Vagina (tissue), 2 donors: ENCODE measurements around the gene CD40. TPM values are rescaled to one million over a fixed set of nuclear protein-coding genes. Genes with fewer than 3 reads are reported as not detected.

Source experiments
- DNase-seq, 2 donors: peaks; one replicate each; pipeline ENCODE4 v3.0.0-alpha.2; 2017; ENCODE audit errors: extremely low spot score in 2 of 2
- H3K27ac ChIP-seq: fragments of 200-600 bp; sonication (generic); one replicate; pipeline ENCODE4 v1.5.1; 2019
- H3K27me3 ChIP-seq: fragments of 200-600 bp; sonication (generic); one replicate; pipeline ENCODE4 v1.5.1; 2019
- H3K36me3 ChIP-seq, 2 donors: fragments of 200-600 bp; sonication (generic); one replicate each; pipeline ENCODE4 v1.5.1; 2017 to 2019
- H3K4me1 ChIP-seq: fragments of 200-600 bp; sonication (generic); one replicate; pipeline ENCODE4 v1.5.1; 2019
- H3K4me3 ChIP-seq, 2 donors: fragments of 200-600 bp; sonication (generic); 1 replicate in 1 of 2; 2 replicates in 1 of 2; pipeline ENCODE4 v1.5.1; 2016 to 2019
- H3K9me3 ChIP-seq: fragments of 200-600 bp; sonication (generic); one replicate; pipeline ENCODE4 v1.5.1; 2019
- POLR2A ChIP-seq, 2 donors: fragments of 450-650 bp; IDR thresholded peaks; one replicate each; pipeline ENCODE4 v1.6.1; 2017; ENCODE audit warnings: antibody characterized with exemption in 2 of 2, mild to moderate bottlenecking in 2 of 2, moderate library complexity in 2 of 2
- POLR2AphosphoS5 ChIP-seq, 2 donors: sonication (generic); formaldehyde crosslinking; IDR thresholded peaks; one replicate each; pipeline ENCODE4 v1.9.0; 2017; ENCODE audit warnings: antibody characterized with exemption in 2 of 2, mild to moderate bottlenecking in 2 of 2, low read depth in 1 of 2; ENCODE audit not compliant: insufficient read depth in 1 of 2
- intact Hi-C: fragments of 100-400 bp; cut with DNase I; formaldehyde crosslinking; loops from one replicate; pipeline ENCODE4 v1.15.1; 2023
- total RNA-seq: library from RNA; depleted of rRNA; stranded (reverse); fragments of >200 nt; gene quantifications from one replicate; pipeline ENCODE4 v1.2.3, GENCODE V29; 2016
- TF ChIP-seq, protein P1 (sequence below), 3 experiments: fragments of 450-650 bp in 2 of 3; fragments of 200-600 bp in 1 of 3; sonication (generic) in 1 of 3; IDR thresholded peaks; one replicate each; pipeline ENCODE4 v1.5.1; 2017 to 2019; ENCODE audit warnings: antibody characterized with exemption in 3 of 3, mild to moderate bottlenecking in 2 of 3, moderate library complexity in 2 of 3

Gene CD40
- total RNA-seq, 1 donor from 2014 or later, result 24.6 TPM

- no peaks in the 10 kb centered on the region for H3K27me3 ChIP-seq
- TF ChIP-seq POLR2A (IDR thresholded peaks at IDR 0.05) (no peak), POLR2AphosphoS5 (IDR thresholded peaks at IDR 0.05; ENCODE audit: insufficient read depth in 1 of 2, low read depth in 1 of 2) (no peak)
- TF ChIP-seq, protein P1, sequence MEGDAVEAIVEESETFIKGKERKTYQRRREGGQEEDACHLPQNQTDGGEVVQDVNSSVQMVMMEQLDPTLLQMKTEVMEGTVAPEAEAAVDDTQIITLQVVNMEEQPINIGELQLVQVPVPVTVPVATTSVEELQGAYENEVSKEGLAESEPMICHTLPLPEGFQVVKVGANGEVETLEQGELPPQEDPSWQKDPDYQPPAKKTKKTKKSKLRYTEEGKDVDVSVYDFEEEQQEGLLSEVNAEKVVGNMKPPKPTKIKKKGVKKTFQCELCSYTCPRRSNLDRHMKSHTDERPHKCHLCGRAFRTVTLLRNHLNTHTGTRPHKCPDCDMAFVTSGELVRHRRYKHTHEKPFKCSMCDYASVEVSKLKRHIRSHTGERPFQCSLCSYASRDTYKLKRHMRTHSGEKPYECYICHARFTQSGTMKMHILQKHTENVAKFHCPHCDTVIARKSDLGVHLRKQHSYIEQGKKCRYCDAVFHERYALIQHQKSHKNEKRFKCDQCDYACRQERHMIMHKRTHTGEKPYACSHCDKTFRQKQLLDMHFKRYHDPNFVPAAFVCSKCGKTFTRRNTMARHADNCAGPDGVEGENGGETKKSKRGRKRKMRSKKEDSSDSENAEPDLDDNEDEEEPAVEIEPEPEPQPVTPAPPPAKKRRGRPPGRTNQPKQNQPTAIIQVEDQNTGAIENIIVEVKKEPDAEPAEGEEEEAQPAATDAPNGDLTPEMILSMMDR (IDR thresholded peaks at IDR 0.05), result no peak
Observed at GRCh38 chr20:46154305-46154704, 36.2 kb downstream of the CD40 start.

GRCh38 chr20:46154796-46155195, 36.7 kb downstream of the CD40 start:
- no peaks in the 10 kb centered on the region for H3K9me3 ChIP-seq
- H3K4me1 ChIP-seq, result no peaks in the 10 kb centered on the region
- no peak overlapping the region for H3K27ac ChIP-seq
- no peaks in the 10 kb centered on the region for H3K36me3 ChIP-seq
- no peaks in the 10 kb centered on the region for H3K27me3 ChIP-seq
- intact Hi-C loops, result no loop called here
- no peak for DNase-seq
- TF ChIP-seq, protein P1 (IDR thresholded peaks at IDR 0.05), result no peak
- TF ChIP-seq POLR2A (IDR thresholded peaks at IDR 0.05) (no peak), POLR2AphosphoS5 (IDR thresholded peaks at IDR 0.05; ENCODE audit: insufficient read depth in 1 of 2, low read depth in 1 of 2) (no peak)
- no peak overlapping the region for H3K4me3 ChIP-seq

More at GRCh38 chr20:46154305-46154704, 36.2 kb downstream of the CD40 start:
- H3K4me3 ChIP-seq, result no peak overlapping the region
- intact Hi-C loops, result no loop called here
- H3K36me3 ChIP-seq, result no peaks in the 10 kb centered on the region
- H3K4me1 ChIP-seq, result no peaks in the 10 kb centered on the region
- H3K27ac ChIP-seq, result no peak overlapping the region
- DNase-seq, result no peak
- H3K9me3 ChIP-seq, result no peaks in the 10 kb centered on the region

- H3K36me3 ChIP-seq, result no peaks in the 10 kb centered on the region
- H3K27me3 ChIP-seq, result no peaks in the 10 kb centered on the region
- no peak overlapping the region for H3K27ac ChIP-seq
- H3K9me3 ChIP-seq, result no peaks in the 10 kb centered on the region
- no peaks in the 10 kb centered on the region for H3K4me1 ChIP-seq
- intact Hi-C loops, result no loop called here
- DNase-seq, result no peak
- TF ChIP-seq POLR2AphosphoS5 (IDR thresholded peaks at IDR 0.05; ENCODE audit: insufficient read depth in 1 of 2, low read depth in 1 of 2), result no peak
- TF ChIP-seq, protein P1 (IDR thresholded peaks at IDR 0.05), result no peak
- no peak for TF ChIP-seq POLR2A (IDR thresholded peaks at IDR 0.05)
- no peak overlapping the region for H3K4me3 ChIP-seq
Observed at GRCh38 chr20:46156065-46156464, 38.0 kb downstream of the CD40 start.

DNA sequence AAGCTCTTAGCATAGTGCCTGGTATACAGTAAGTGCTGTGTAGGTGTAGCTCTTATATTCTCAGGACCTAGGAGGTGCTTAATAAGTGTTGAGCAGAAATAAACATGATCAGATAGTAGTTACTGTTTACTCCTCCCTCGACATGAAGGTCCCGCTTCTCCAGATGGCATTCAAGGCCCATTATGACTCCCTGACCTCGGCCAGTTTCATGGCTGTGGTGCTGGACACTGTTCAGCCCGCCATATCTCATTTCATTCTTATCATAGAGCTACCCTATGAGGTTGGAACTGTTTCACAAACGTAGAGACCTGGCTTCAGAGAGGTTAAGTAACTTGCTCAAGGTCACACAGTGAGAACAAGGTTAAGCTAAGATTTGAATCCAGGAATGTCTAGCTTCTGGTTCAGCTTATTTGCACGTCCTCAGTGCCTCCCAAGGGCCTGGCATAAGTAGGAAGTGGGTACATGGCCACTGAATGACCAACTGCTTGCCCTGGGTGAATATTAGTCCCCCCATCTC, 39.0 kb downstream of the CD40 start:
- Histone ChIP-seq H3K27ac (no peak overlapping the region), H3K4me3 (no peak overlapping the region), H3K4me1 (no peaks in the 10 kb centered on the region), H3K27me3 (no peaks in the 10 kb centered on the region), H3K36me3 (no peaks in the 10 kb centered on the region), H3K9me3 (no peaks in the 10 kb centered on the region)
- TF ChIP-seq, protein P1 (IDR thresholded peaks at IDR 0.05), result no peak
- TF ChIP-seq POLR2AphosphoS5 (IDR thresholded peaks at IDR 0.05; ENCODE audit: insufficient read depth in 1 of 2, low read depth in 1 of 2) (no peak), POLR2A (IDR thresholded peaks at IDR 0.05) (no peak)
- intact Hi-C loops, result no loop called here
- no peak for DNase-seq

- no peaks in the 10 kb centered on the region for H3K27me3 ChIP-seq
- DNase-seq, result no peak
Observed at GRCh38 chr20:46157625-46158024, 39.5 kb downstream of the CD40 start.

More at GRCh38 chr20:46157625-46158024, 39.5 kb downstream of the CD40 start:
- Histone ChIP-seq H3K9me3 (no peaks in the 10 kb centered on the region), H3K4me1 (no peaks in the 10 kb centered on the region), H3K27ac (no peak overlapping the region), H3K4me3 (no peak overlapping the region), H3K36me3 (no peaks in the 10 kb centered on the region)
- TF ChIP-seq, protein P1 (IDR thresholded peaks at IDR 0.05), result no peak
- no peak for TF ChIP-seq POLR2A (IDR thresholded peaks at IDR 0.05)
- TF ChIP-seq POLR2AphosphoS5 (IDR thresholded peaks at IDR 0.05; ENCODE audit: insufficient read depth in 1 of 2, low read depth in 1 of 2), result no peak
- intact Hi-C loops, result no loop called here
